GM23338 (cell line): ENCODE measurements around the gene MAPKAPK3. TPM values are rescaled to one million over a fixed set of nuclear protein-coding genes. Genes with fewer than 3 reads are reported as not detected.

Experiments
- ATAC-seq: fragments of 200-7000 bp; cut with Tn5 transposase; 3 replicates; pipeline ENCODE4 v1.9.1; 2020
- DNase-seq: peaks from one replicate; pipeline ENCODE4 v3.0.0-alpha.2; 2015; ENCODE audit warnings: low spot score
- H2AFZ ChIP-seq: fragments of 200-600 bp; sonication (generic); 2 replicates; pipeline ENCODE4 v1.8.0; 2016; ENCODE audit warnings: antibody characterized with exemption, mild to moderate bottlenecking, moderate library complexity
- H3F3A ChIP-seq: fragments of 200-600 bp; sonication (generic); replicated peaks from 2 replicates; pipeline ENCODE4 v1.8.0; 2017; ENCODE audit warnings: antibody characterized with exemption, mixed run types, low read depth
- H3K27ac ChIP-seq: fragments of 200-600 bp; sonication (generic); 2 replicates; pipeline ENCODE4 v1.6.1; 2016; ENCODE audit warnings: low read depth
- H3K27me3 ChIP-seq: fragments of 200-600 bp; sonication (generic); 2 replicates; pipeline ENCODE4 v1.8.0; 2016; ENCODE audit warnings: mild to moderate bottlenecking, mixed run types, moderate library complexity; ENCODE audit not compliant: insufficient read depth
- H3K36me3 ChIP-seq: fragments of 200-600 bp; sonication (generic); 2 replicates; pipeline ENCODE4 v1.8.0; 2016; ENCODE audit warnings: mild to moderate bottlenecking; ENCODE audit not compliant: insufficient read depth
- H3K4me1 ChIP-seq: fragments of 200-600 bp; sonication (generic); 2 replicates; pipeline ENCODE4 v1.8.0; 2016; ENCODE audit warnings: mild to moderate bottlenecking, moderate library complexity; ENCODE audit not compliant: insufficient read depth
- H3K4me2 ChIP-seq: fragments of 200-600 bp; sonication (generic); 2 replicates; pipeline ENCODE4 v1.7.1; 2017; ENCODE audit warnings: mixed run types
- H3K4me3 ChIP-seq: fragments of 200-600 bp; sonication (generic); 2 replicates; pipeline ENCODE4 v1.6.1; 2016; ENCODE audit warnings: mixed run types
- H3K79me2 ChIP-seq: fragments of 200-600 bp; sonication (generic); replicated peaks from 2 replicates; pipeline ENCODE4 v1.8.0; 2017; ENCODE audit warnings: mild to moderate bottlenecking; ENCODE audit not compliant: insufficient read depth
- H3K9me2 ChIP-seq: fragments of 200-600 bp; sonication (generic); 2 replicates; pipeline ENCODE4 v1.8.0; 2017; ENCODE audit not compliant: insufficient read depth
- H4K20me1 ChIP-seq: fragments of 200-600 bp; sonication (generic); replicated peaks from 2 replicates; pipeline ENCODE4 v1.8.0; 2017; ENCODE audit warnings: mild to moderate bottlenecking; ENCODE audit not compliant: insufficient read depth
- H3K27ac Mint-ChIP-seq: 2 replicates; pipeline ENCODE4 v1.8.0; 2020; ENCODE audit warnings: inconsistent platforms, mild to moderate bottlenecking, moderate library complexity, mixed read lengths
- H3K27me3 Mint-ChIP-seq: 3 replicates; pipeline ENCODE4 v1.8.0; 2022; ENCODE audit warnings: low read depth, mild to moderate bottlenecking, moderate library complexity, mixed read lengths, inconsistent platforms; ENCODE audit not compliant: insufficient read depth, poor library complexity
- H3K36me3 Mint-ChIP-seq: 3 replicates; pipeline ENCODE4 v1.8.0; 2021; ENCODE audit warnings: low read depth, mild to moderate bottlenecking, inconsistent platforms, moderate library complexity, mixed read lengths
- H3K4me1 Mint-ChIP-seq: 3 replicates; pipeline ENCODE4 v1.8.0; 2020; ENCODE audit warnings: mild to moderate bottlenecking, inconsistent platforms, mixed read lengths
- H3K4me3 Mint-ChIP-seq: 3 replicates; pipeline ENCODE4 v1.8.0; 2021; ENCODE audit warnings: moderate library complexity, mild to moderate bottlenecking, inconsistent platforms, mixed read lengths
- H3K9me3 Mint-ChIP-seq: 3 replicates; pipeline ENCODE4 v1.8.0; 2020; ENCODE audit warnings: moderate library complexity, mild to moderate bottlenecking, inconsistent platforms, mixed read lengths
- CREB1 ChIP-seq: fragments of 250-450 bp; sonication (Bioruptor Pico); IDR thresholded peaks from 2 replicates; pipeline ENCODE4 v1.5.0; 2020; ENCODE audit warnings: low read depth, mild to moderate bottlenecking, moderate library complexity
- CTCF ChIP-seq, 2 experiments: fragments of 200-600 bp in 1 of 2; sonication (generic) in 1 of 2; conservative IDR thresholded peaks; 2 replicates each; pipeline versions ENCODE4 v1.5.1 to v1.6.1; 2016 to 2017; ENCODE audit warnings: antibody characterized with exemption in 2 of 2, low read depth in 2 of 2, mild to moderate bottlenecking in 2 of 2, moderate library complexity in 1 of 2
- ETS1 ChIP-seq: IDR thresholded peaks from 2 replicates; pipeline ENCODE4 v1.6.1; 2016; ENCODE audit warnings: antibody characterized with exemption
- EZH2 ChIP-seq: fragments of 200-600 bp; sonication (generic); IDR thresholded peaks from one replicate; pipeline ENCODE4 v1.8.0; 2017; ENCODE audit warnings: antibody characterized with exemption, mild to moderate bottlenecking, low read depth; ENCODE audit not compliant: unreplicated experiment
- EZH2phosphoT487 ChIP-seq: fragments of 200-600 bp; sonication (generic); IDR thresholded peaks from one replicate; pipeline ENCODE4 v1.8.1; 2018; ENCODE audit warnings: antibody characterized with exemption; ENCODE audit not compliant: unreplicated experiment
- JUNB ChIP-seq: IDR thresholded peaks from one replicate; pipeline ENCODE4 v1.6.1; 2016; ENCODE audit warnings: antibody characterized with exemption; ENCODE audit not compliant: unreplicated experiment
- NANOG ChIP-seq: IDR thresholded peaks from 2 replicates; pipeline ENCODE4 v1.6.1; 2016; ENCODE audit warnings: antibody characterized with exemption, borderline replicate concordance
- POLR2AphosphoS5 ChIP-seq: IDR thresholded peaks from 2 replicates; pipeline ENCODE4 v1.6.1; 2016; ENCODE audit warnings: antibody characterized with exemption, low read depth
- REST ChIP-seq: IDR thresholded peaks from one replicate; pipeline ENCODE4 v1.6.1; 2018; ENCODE audit warnings: antibody characterized with exemption; ENCODE audit not compliant: unreplicated experiment
- STAT1 ChIP-seq: IDR thresholded peaks from one replicate; pipeline ENCODE4 v1.6.1; 2016; ENCODE audit warnings: antibody characterized with exemption; ENCODE audit not compliant: unreplicated experiment
- ZNF114 ChIP-seq: fragments of 250-450 bp; sonication (Bioruptor Pico); IDR thresholded peaks from 2 replicates; pipeline ENCODE4 v1.5.0; 2020; ENCODE audit warnings: mild to moderate bottlenecking, moderate library complexity
- ZNF331 ChIP-seq: fragments of 250-450 bp; sonication (Bioruptor Pico); IDR thresholded peaks from 2 replicates; pipeline ENCODE4 v1.5.0; 2020; ENCODE audit warnings: low read depth, mild to moderate bottlenecking, moderate library complexity
- polyA plus RNA-seq: library from polyadenylated mRNA; unstranded; fragments of >200 nt; fragmentation: Nextera tagmentation; extraction: Ambion mirVana; gene quantifications from 2 replicates; pipeline ENCODE4 v1.2.1, GENCODE V29; 2016
- total RNA-seq: library from RNA; depleted of rRNA; stranded (reverse); fragments of >200 nt; shearing (Covaris generic); gene quantifications from 2 replicates; pipeline ENCODE4 v1.2.3, GENCODE V29; 2014

The MAPKAPK3 gene
- total and polyA plus RNA-seq, 2 experiments from 2014 or later = 16.5 to 51.1 TPM

- TF ChIP-seq ETS1 = no peak
- TF ChIP-seq NANOG = no peak
- TF ChIP-seq ZNF114 = no peak
- TF ChIP-seq STAT1 = no peak
- TF ChIP-seq EZH2 = no peak
- no peak for TF ChIP-seq EZH2phosphoT487
- no peak for TF ChIP-seq CTCF (conservative IDR thresholded peaks at IDR 0.05; ENCODE audit: low read depth in 2 of 2)
These were observed 13.5 kb upstream of the MAPKAPK3 start (continued) for GRCh38 chr3:50603261-50604109.

- H3F3A ChIP-seq = no peaks in the 10 kb centered on the region
- no peaks in the 10 kb centered on the region for H3K79me2 ChIP-seq
- no peaks in the 10 kb centered on the region for H3K36me3 ChIP-seq
- H3K4me3 Mint-ChIP-seq = no peak overlapping the region
- H3K4me3 ChIP-seq = no peak overlapping the region
- H3K9me3 Mint-ChIP-seq = no peaks in the 10 kb centered on the region
- ATAC-seq = no peak
- DNase-seq = no peak
- H3K27ac ChIP-seq = no peak overlapping the region
- no peaks in the 10 kb centered on the region for H3K9me2 ChIP-seq
- no peaks in the 10 kb centered on the region for H3K27me3 ChIP-seq
- peaks cover 2% of the 10 kb centered on the region for H3K27me3 Mint-ChIP-seq
- no peaks in the 10 kb centered on the region for H3K4me1 ChIP-seq
- H3K4me1 Mint-ChIP-seq = no peaks in the 10 kb centered on the region; the same call in 2 of the 3 replicates
- no peak overlapping the region for H2AFZ ChIP-seq
- H3K4me2 ChIP-seq = no peak overlapping the region
- no peaks in the 10 kb centered on the region; the same call in 1 of the 2 replicates for H4K20me1 ChIP-seq
- no peak overlapping the region for H3K27ac Mint-ChIP-seq
- no peaks in the 10 kb centered on the region for H3K36me3 Mint-ChIP-seq
- TF ChIP-seq REST (no peak), CTCF (conservative IDR thresholded peaks at IDR 0.05; ENCODE audit: low read depth in 2 of 2) (no peak), JUNB (no peak), ZNF331 (CRISPR knock-in tag) (no peak), STAT1 (no peak), ETS1 (no peak), CREB1 (CRISPR knock-in tag) (no peak), ZNF114 (no peak), EZH2phosphoT487 (no peak), EZH2 (no peak), POLR2AphosphoS5 (no peak)
These were observed 12.8 kb upstream of the MAPKAPK3 start for GRCh38 chr3:50604110-50604621.
